ENCODE data around the gene C2CD2.

The C2CD2 gene

DNA sequence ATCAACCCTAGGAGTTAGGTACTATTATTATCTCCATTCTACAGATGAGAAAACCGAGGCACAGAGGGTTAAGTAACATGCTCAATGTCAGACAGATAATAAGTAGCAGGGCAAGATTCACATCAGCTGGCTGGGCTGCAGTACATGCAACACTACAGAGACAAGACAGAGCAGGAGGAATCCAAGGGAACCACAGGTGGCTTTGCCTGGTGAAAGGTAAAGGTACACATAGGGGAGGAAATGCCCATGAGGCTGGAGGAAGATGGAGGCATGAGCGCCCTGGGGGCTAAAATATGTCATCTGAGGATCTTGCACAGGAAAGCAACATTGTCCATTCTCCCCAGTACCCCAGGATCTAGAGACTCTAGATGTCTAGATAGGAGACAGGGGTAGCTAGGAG is 48.0 kb upstream of the C2CD2 start:
- TF ChIP-seq, protein P1, sequence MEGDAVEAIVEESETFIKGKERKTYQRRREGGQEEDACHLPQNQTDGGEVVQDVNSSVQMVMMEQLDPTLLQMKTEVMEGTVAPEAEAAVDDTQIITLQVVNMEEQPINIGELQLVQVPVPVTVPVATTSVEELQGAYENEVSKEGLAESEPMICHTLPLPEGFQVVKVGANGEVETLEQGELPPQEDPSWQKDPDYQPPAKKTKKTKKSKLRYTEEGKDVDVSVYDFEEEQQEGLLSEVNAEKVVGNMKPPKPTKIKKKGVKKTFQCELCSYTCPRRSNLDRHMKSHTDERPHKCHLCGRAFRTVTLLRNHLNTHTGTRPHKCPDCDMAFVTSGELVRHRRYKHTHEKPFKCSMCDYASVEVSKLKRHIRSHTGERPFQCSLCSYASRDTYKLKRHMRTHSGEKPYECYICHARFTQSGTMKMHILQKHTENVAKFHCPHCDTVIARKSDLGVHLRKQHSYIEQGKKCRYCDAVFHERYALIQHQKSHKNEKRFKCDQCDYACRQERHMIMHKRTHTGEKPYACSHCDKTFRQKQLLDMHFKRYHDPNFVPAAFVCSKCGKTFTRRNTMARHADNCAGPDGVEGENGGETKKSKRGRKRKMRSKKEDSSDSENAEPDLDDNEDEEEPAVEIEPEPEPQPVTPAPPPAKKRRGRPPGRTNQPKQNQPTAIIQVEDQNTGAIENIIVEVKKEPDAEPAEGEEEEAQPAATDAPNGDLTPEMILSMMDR (IDR thresholded peaks at IDR 0.05; ENCODE audit: low read length), result no peak
- TF ChIP-seq EZH2 (IDR thresholded peaks at IDR 0.05; ENCODE audit: borderline replicate concordance, low read length), result no peak
- H3K27ac ChIP-seq (ENCODE audit: low read depth, low read length, poor library complexity, severe bottlenecking), result no peak overlapping the region

GRCh38 chr21:42000908-42001307 is 47.1 kb upstream of the C2CD2 start:
- Histone ChIP-seq H3K27me3 (ENCODE audit: insufficient read depth, low read length) (no peaks in the 10 kb centered on the region), H2AFZ (ENCODE audit: low read length) (no peak overlapping the region), H3K4me3 (ENCODE audit: low read depth, low read length, poor library complexity, severe bottlenecking) (no peak overlapping the region), H3K9me3 (ENCODE audit: low read length) (no peaks in the 10 kb centered on the region), H3K4me1 (ENCODE audit: insufficient read depth, low read length, severe bottlenecking) (no peaks in the 10 kb centered on the region), H3K79me2 (ENCODE audit: insufficient read depth, low read length) (no peaks in the 10 kb centered on the region), H3K9ac (ENCODE audit: low read length) (no peak overlapping the region), H3K36me3 (ENCODE audit: insufficient read depth, low read length) (peaks cover 48% of the 10 kb centered on the region), H3F3A (ENCODE audit: insufficient read depth, low read length) (no peaks in the 10 kb centered on the region), H3K27ac (ENCODE audit: low read depth, low read length, poor library complexity, severe bottlenecking) (no peak overlapping the region), H3K4me2 (ENCODE audit: low read length) (no peak overlapping the region), H4K20me1 (ENCODE audit: insufficient read depth, low read length) (no peaks in the 10 kb centered on the region), H3K9me2 (ENCODE audit: low read depth, low read length) (no peaks in the 10 kb centered on the region)
- TF ChIP-seq, protein P1 (IDR thresholded peaks at IDR 0.05; ENCODE audit: low read length), result no peak
- TF ChIP-seq EZH2 (IDR thresholded peaks at IDR 0.05; ENCODE audit: borderline replicate concordance, low read length), result no peak

More for the DNA sequence above, 48.0 kb upstream of the C2CD2 start:
- peaks cover 44% of the 10 kb centered on the region for H3K36me3 ChIP-seq (ENCODE audit: insufficient read depth, low read length)
- H2AFZ ChIP-seq (ENCODE audit: low read length), result no peak overlapping the region
- no peaks in the 10 kb centered on the region for H3K4me1 ChIP-seq (ENCODE audit: insufficient read depth, low read length, severe bottlenecking)
- no peaks in the 10 kb centered on the region for H3K79me2 ChIP-seq (ENCODE audit: insufficient read depth, low read length)
- no peaks in the 10 kb centered on the region for H3K9me3 ChIP-seq (ENCODE audit: low read length)
- H3K9ac ChIP-seq (ENCODE audit: low read length), result no peak overlapping the region
- H3K9me2 ChIP-seq (ENCODE audit: low read depth, low read length), result no peaks in the 10 kb centered on the region
- no peaks in the 10 kb centered on the region for H3F3A ChIP-seq (ENCODE audit: insufficient read depth, low read length)
- H4K20me1 ChIP-seq (ENCODE audit: insufficient read depth, low read length), result no peaks in the 10 kb centered on the region
- no peaks in the 10 kb centered on the region for H3K27me3 ChIP-seq (ENCODE audit: insufficient read depth, low read length)
- H3K4me3 ChIP-seq (ENCODE audit: low read depth, low read length, poor library complexity, severe bottlenecking), result no peak overlapping the region
- H3K4me2 ChIP-seq (ENCODE audit: low read length), result no peak overlapping the region

- peaks cover 69% of the 10 kb centered on the region for H3K36me3 ChIP-seq (ENCODE audit: insufficient read depth, low read length)
- no peaks in the 10 kb centered on the region for H3K27me3 ChIP-seq (ENCODE audit: insufficient read depth, low read length)
- no peak overlapping the region for H3K27ac ChIP-seq (ENCODE audit: low read depth, low read length, poor library complexity, severe bottlenecking)
- no peaks in the 10 kb centered on the region for H3K79me2 ChIP-seq (ENCODE audit: insufficient read depth, low read length)
- H3K9ac ChIP-seq (ENCODE audit: low read length), result no peak overlapping the region
- H3K4me2 ChIP-seq (ENCODE audit: low read length), result no peak overlapping the region
- H2AFZ ChIP-seq (ENCODE audit: low read length), result no peak overlapping the region
- H3K4me1 ChIP-seq (ENCODE audit: insufficient read depth, low read length, severe bottlenecking), result no peaks in the 10 kb centered on the region
- no peak for TF ChIP-seq EZH2 (IDR thresholded peaks at IDR 0.05; ENCODE audit: borderline replicate concordance, low read length)
- TF ChIP-seq, protein P1 (IDR thresholded peaks at IDR 0.05; ENCODE audit: low read length), result no peak
- no peaks in the 10 kb centered on the region for H3F3A ChIP-seq (ENCODE audit: insufficient read depth, low read length)
- no peaks in the 10 kb centered on the region for H4K20me1 ChIP-seq (ENCODE audit: insufficient read depth, low read length)
- no peaks in the 10 kb centered on the region for H3K9me2 ChIP-seq (ENCODE audit: low read depth, low read length)
- H3K9me3 ChIP-seq (ENCODE audit: low read length), result 0 out of 2 replicates have a peak, but pooled peaks cover 2% of the 10 kb centered on the region
- H3K4me3 ChIP-seq (ENCODE audit: low read depth, low read length, poor library complexity, severe bottlenecking), result no peak overlapping the region
Measured at GRCh38 chr21:41997657-41998056, 43.8 kb upstream of the C2CD2 start.
